HCT116 (cell line): ENCODE measurements around the gene DNAJC6. TPM values are rescaled to one million over a fixed set of nuclear protein-coding genes. Genes with fewer than 3 reads are reported as not detected.

Source experiments
- ATAC-seq: fragments of 200-7000 bp; cut with Tn5 transposase; 2 replicates; pipeline ENCODE4 v1.9.1; 2020; ENCODE audit warnings: mild to moderate bottlenecking, moderate library complexity
- BruUV-seq: library from RNA; stranded (reverse); fragments of 400-500 nt; replicated peaks from 2 replicates; lab custom pipeline; 2021; lab: Mats Ljungman, UMichigan
- CTCF ChIA-PET: fragments of 300-600 bp; sonication (Branson Sonifier 250); formaldehyde crosslinking; loops from one replicate; lab custom pipeline; 2021; ENCODE audit warnings: antibody characterized with exemption; lab: Charles Lee
- POLR2A ChIA-PET: fragments of 300-600, 350-600 bp; sonication (Branson Sonifier 250); formaldehyde crosslinking; loops from one replicate; lab custom pipeline; 2021; ENCODE audit warnings: antibody characterized with exemption; lab: Charles Lee
- RAD21 ChIA-PET, 2 experiments: fragments of 300-600 bp; sonication (Branson Sonifier 250); formaldehyde crosslinking; loops; one replicate each; lab custom pipeline; 2023; ENCODE audit warnings: low total read pairs in 2 of 2; ENCODE audit not compliant: uncharacterized antibody in 2 of 2, unreplicated experiment in 2 of 2, low non-redundant PET in 1 of 2; lab: Charles Lee
- DNase-seq: peaks from one replicate; pipeline ENCODE4 v3.0.0-alpha.2; 2010; ENCODE audit warnings: low read depth, low spot score
- H2AFZ ChIP-seq: fragments of 200-600 bp; shearing (Covaris generic), sonication (generic); 2 replicates; pipeline ENCODE4 v1.6.1; 2017; ENCODE audit warnings: low read depth, mixed run types, mixed read lengths, antibody characterized with exemption, low read length; ENCODE audit not compliant: poor library complexity, severe bottlenecking
- H3K27ac ChIP-seq: 2 replicates; pipeline ENCODE4 v1.5.1; 2012; ENCODE audit warnings: low read depth, low read length
- H3K27me3 ChIP-seq: fragments of 200-600 bp; sonication (generic); 2 replicates; pipeline ENCODE4 v1.6.1; 2016; ENCODE audit warnings: mixed run types, low read length, mixed read lengths; ENCODE audit not compliant: insufficient read depth
- H3K36me3 ChIP-seq, 2 experiments: fragments of 200-500 bp in 1 of 2; fragments of 200-600 bp in 1 of 2; sonication (Bioruptor generic) in 1 of 2; sonication (generic) in 1 of 2; 2 replicates each; pipeline versions ENCODE4 v1.5.1 to v1.6.1; 2014 to 2016; ENCODE audit warnings: low read length in 2 of 2, inconsistent platforms in 1 of 2, mixed read lengths in 1 of 2, mixed run types in 1 of 2; ENCODE audit not compliant: insufficient read depth in 2 of 2, control insufficient read depth in 1 of 2
- H3K4me1 ChIP-seq, 2 experiments: fragments of 200-600 bp in 1 of 2; sonication (generic) in 1 of 2; 2 replicates each; pipeline versions ENCODE4 v1.5.1 to v1.6.1; 2012 to 2017; ENCODE audit warnings: low read length in 2 of 2, inconsistent platforms in 1 of 2, mild to moderate bottlenecking in 1 of 2, mixed read lengths in 1 of 2, mixed run types in 1 of 2, moderate library complexity in 1 of 2; ENCODE audit not compliant: insufficient read depth in 2 of 2, control insufficient read depth in 1 of 2
- H3K4me2 ChIP-seq: fragments of 200-600 bp; sonication (generic); 2 replicates; pipeline ENCODE4 v1.6.1; 2017; ENCODE audit warnings: mixed run types, low read length, mixed read lengths
- H3K4me3 ChIP-seq, 2 experiments: fragments of 200-600 bp in 1 of 2; sonication (generic) in 1 of 2; replicated peaks in 1 of 2; 2 replicates each; pipeline ENCODE4 v1.5.1; 2011 to 2016; ENCODE audit warnings: low read length in 2 of 2, control low read depth in 1 of 2, low read depth in 1 of 2, mild to moderate bottlenecking in 1 of 2, mixed read lengths in 1 of 2, mixed run types in 1 of 2
- H3K79me2 ChIP-seq: fragments of 200-600 bp; sonication (generic); 2 replicates; pipeline ENCODE4 v1.6.1; 2017; ENCODE audit warnings: mild to moderate bottlenecking, mixed run types, low read length, moderate library complexity, mixed read lengths; ENCODE audit not compliant: insufficient read depth
- H3K9ac ChIP-seq: fragments of 200-600 bp; sonication (generic); 2 replicates; pipeline ENCODE4 v1.6.1; 2016; ENCODE audit warnings: low read length, mixed read lengths
- H3K9me2 ChIP-seq: fragments of 200-600 bp; sonication (generic), shearing (Covaris generic); 2 replicates; pipeline ENCODE4 v1.6.1; 2017; ENCODE audit warnings: mixed run types, mild to moderate bottlenecking, moderate library complexity; ENCODE audit not compliant: insufficient read depth
- H3K9me3 ChIP-seq, 2 experiments: fragments of 200-500 bp in 1 of 2; fragments of 200-600 bp in 1 of 2; sonication (Bioruptor generic) in 1 of 2; sonication (generic) in 1 of 2; 2 replicates each; pipeline ENCODE4 v1.6.1; 2014 to 2017; ENCODE audit warnings: low read length in 2 of 2, mixed read lengths in 2 of 2, inconsistent platforms in 1 of 2, low read depth in 1 of 2, mild to moderate bottlenecking in 1 of 2, mixed run types in 1 of 2, moderate library complexity in 1 of 2; ENCODE audit not compliant: control insufficient read depth in 1 of 2, insufficient read depth in 1 of 2
- H4K20me1 ChIP-seq: fragments of 200-600 bp; sonication (generic), shearing (Covaris generic); 2 replicates; pipeline ENCODE4 v1.6.1; 2017; ENCODE audit warnings: mixed run types, mild to moderate bottlenecking, moderate library complexity; ENCODE audit not compliant: insufficient read depth
- CBX3 ChIP-seq: IDR thresholded peaks from 2 replicates; pipeline ENCODE4 v1.6.1; 2012; ENCODE audit warnings: low read depth
- CTCF ChIP-seq, 3 experiments: fragments of 200-600 bp in 1 of 3; sonication (generic) in 1 of 3; IDR thresholded peaks in 2 of 3; conservative IDR thresholded peaks in 1 of 3; 2 replicates each; pipeline ENCODE4 v1.5.1; 2012 to 2017; ENCODE audit warnings: low read depth in 2 of 3, low read length in 2 of 3, antibody characterized with exemption in 1 of 3, borderline replicate concordance in 1 of 3, control low read depth in 1 of 3, mild to moderate bottlenecking in 1 of 3, mixed read lengths in 1 of 3, mixed run types in 1 of 3, moderate library complexity in 1 of 3; ENCODE audit not compliant: insufficient read depth in 1 of 3
- ELF1 ChIP-seq: IDR thresholded peaks from 2 replicates; pipeline ENCODE4 v1.6.1; 2012; ENCODE audit warnings: low read depth, borderline replicate concordance
- EZH2 ChIP-seq: fragments of 200-600 bp; sonication (generic); IDR thresholded peaks from 2 replicates; pipeline ENCODE4 v1.6.1; 2017; ENCODE audit warnings: antibody characterized with exemption, mixed run types
- EZH2phosphoT487 ChIP-seq: fragments of 200-600 bp; IDR thresholded peaks from 2 replicates; pipeline ENCODE4 v1.6.1; 2018; ENCODE audit warnings: antibody characterized with exemption, borderline replicate concordance
- RAD21 ChIP-seq: IDR thresholded peaks from 2 replicates; pipeline ENCODE4 v1.6.1; 2012; ENCODE audit warnings: low read depth, mild to moderate bottlenecking
- ZBTB33 ChIP-seq: IDR thresholded peaks from 2 replicates; pipeline ENCODE4 v1.6.1; 2011; ENCODE audit warnings: mild to moderate bottlenecking, low read length, moderate library complexity; ENCODE audit not compliant: insufficient replicate concordance; ENCODE audit errors: extremely low read depth
- ZNF274 ChIP-seq: fragments of 200-500 bp; sonication (Bioruptor generic); IDR thresholded peaks from 2 replicates; pipeline ENCODE4 v1.6.1; 2014; ENCODE audit warnings: mild to moderate bottlenecking, low read depth, low read length, inconsistent platforms
- intact Hi-C: fragments of 100-400 bp; cut with micrococcal nuclease; formaldehyde crosslinking; loops from 2 replicates; pipeline ENCODE4 v1.10.0; 2022
- total RNA-seq: library from RNA; stranded (reverse); gene quantifications from one replicate; pipeline ENCODE4 v1.2.1, GENCODE V29; 2021; ENCODE audit not compliant: unreplicated experiment

Gene DNAJC6
- total RNA-seq, 1 experiment from 2014 or later, result 9.0 TPM

- no peak for TF ChIP-seq ZNF274
- TF ChIP-seq CTCF (IDR thresholded peaks at IDR 0.05 in 2 of 3, conservative IDR thresholded peaks at IDR 0.05 in 1 of 3; ENCODE audit: borderline replicate concordance in 1 of 3, insufficient read depth in 1 of 3, low read depth in 2 of 3, low read length in 2 of 3), result no peak
- TF ChIP-seq EZH2phosphoT487, result no peak
These were observed 10.0 kb upstream of the DNAJC6 start (continued) for GRCh38 chr1:65299328-65299727.

- intact Hi-C loops, result loop anchor here (10.0 kb wide), 1 partner anchor 266 kb away; no protein-coding TSS in a partner anchor
- no peak overlapping the region for H3K9ac ChIP-seq
These were observed 501 bp upstream of the DNAJC6 start for GRCh38 chr1:65308781-65309303.

More at GRCh38 chr1:65308781-65309303, 501 bp upstream of the DNAJC6 start:
- no TSS peak for BruUV-seq
- Histone ChIP-seq H3K9me3 (no peaks in the 10 kb centered on the region), H2AFZ (no peak overlapping the region), H3K4me1 (peaks cover 0 to 13% of the 10 kb centered on the region in 2 experiments; a peak in 1 of 4 replicates), H3K79me2 (no peaks in the 10 kb centered on the region), H3K27me3 (no peaks in the 10 kb centered on the region), H3K4me2 (peak overlapping the region; percentile 90), H3K27ac (no peak overlapping the region), H3K36me3 (no peaks in the 10 kb centered on the region), H3K4me3 (peak overlapping the region in 1 of 2 experiments; percentile 53; a peak in 3 of 4 replicates), H3K9me2 (no peaks in the 10 kb centered on the region), H4K20me1 (no peaks in the 10 kb centered on the region)
- CTCF ChIA-PET, result no interaction called here
- POLR2A ChIA-PET, result no interaction called here
- DNase-seq, result no peak
- RAD21 ChIA-PET, result no interaction called here
- TF ChIP-seq EZH2 (no peak), ELF1 (no peak), EZH2phosphoT487 (no peak), RAD21 (no peak), ZBTB33 (no peak), CBX3 (no peak)
- ATAC-seq, result no peak
